HG03060 (cell line): ENCODE data around the gene EPHA6.
A peak's percentile ranks its signal among the peaks of the same experiment; 100 is the strongest.

Experiments
- ATAC-seq: cut with Tn5 transposase; IDR thresholded peaks from one replicate; pipeline ENCODE4 v1.9.1; 2021; ENCODE audit warnings: low read depth, moderate number of reproducible peaks; ENCODE audit not compliant: unreplicated experiment

Gene EPHA6

GRCh38 chr3:97684490-97684889 lies 870.1 kb downstream of the EPHA6 start:
- ATAC-seq = no peak

DNA sequence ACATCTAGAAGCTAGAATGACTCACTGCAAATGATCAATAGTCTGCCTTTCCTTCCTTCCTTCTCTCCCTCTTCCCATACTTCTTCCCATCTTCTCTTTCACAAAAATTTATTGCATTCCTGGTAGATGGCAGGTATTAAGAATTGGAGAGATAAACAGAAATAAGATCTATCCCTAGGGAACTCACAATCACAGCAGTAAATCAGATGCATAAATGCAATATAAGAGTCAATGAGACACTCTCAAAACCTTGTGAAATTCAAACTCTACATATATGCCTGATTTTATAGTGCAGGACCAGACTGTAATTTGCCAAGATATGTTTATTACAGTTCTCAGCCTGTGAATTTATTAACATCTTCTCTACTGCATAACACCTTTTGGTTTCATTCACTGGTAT lies 871.9 kb downstream of the EPHA6 start:
- no peak for ATAC-seq

DNA sequence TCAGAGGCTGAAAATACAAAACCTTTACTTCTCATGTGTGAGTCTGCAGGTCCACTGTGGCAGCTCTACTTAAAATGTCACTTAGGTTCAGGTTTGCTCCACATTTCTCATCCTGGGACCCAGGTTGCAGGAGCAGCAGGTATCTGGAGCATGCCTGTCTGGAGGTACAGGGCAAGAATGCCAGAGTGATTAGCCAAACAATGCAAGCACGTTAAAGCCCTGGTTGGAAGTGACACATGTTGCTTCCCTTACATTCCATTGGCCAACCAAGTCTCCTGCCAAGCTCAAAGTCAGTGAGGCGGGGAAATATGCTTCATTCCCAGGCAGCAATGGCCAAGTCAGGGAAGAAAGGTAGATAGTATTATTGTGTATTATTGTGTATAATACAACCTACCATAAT lies 873.3 kb downstream of the EPHA6 start:
- no peak for ATAC-seq

- no peak for ATAC-seq
Observed at GRCh38 chr3:97689111-97689510, 874.7 kb downstream of the EPHA6 start.

- ATAC-seq = no peak
Observed at GRCh38 chr3:97689962-97690361, 875.6 kb downstream of the EPHA6 start.

- ATAC-seq = no peak
Observed at GRCh38 chr3:97691354-97691753, 877.0 kb downstream of the EPHA6 start.

DNA sequence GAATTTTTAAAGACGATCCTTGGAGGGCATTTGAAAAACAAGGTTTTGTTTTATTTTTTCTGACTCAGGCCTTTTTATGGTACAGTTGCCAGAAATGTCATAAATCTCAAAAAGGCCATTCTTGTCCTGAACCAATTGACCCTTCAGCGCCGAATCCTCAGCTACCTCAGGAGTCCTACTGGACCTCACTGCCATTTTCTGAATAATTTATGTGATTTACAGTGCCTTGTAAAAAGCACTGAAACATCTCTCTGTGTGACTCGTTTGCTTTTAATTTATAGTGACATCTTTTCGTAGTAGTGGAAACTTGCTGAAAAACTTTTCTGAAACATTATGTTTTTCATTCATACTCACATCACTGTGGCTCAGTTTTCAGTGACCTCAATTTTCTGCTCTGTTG lies 878.0 kb downstream of the EPHA6 start:
- ATAC-seq = no peak

GRCh38 chr3:97692831-97693230 lies 878.4 kb downstream of the EPHA6 start:
- ATAC-seq = no peak

DNA sequence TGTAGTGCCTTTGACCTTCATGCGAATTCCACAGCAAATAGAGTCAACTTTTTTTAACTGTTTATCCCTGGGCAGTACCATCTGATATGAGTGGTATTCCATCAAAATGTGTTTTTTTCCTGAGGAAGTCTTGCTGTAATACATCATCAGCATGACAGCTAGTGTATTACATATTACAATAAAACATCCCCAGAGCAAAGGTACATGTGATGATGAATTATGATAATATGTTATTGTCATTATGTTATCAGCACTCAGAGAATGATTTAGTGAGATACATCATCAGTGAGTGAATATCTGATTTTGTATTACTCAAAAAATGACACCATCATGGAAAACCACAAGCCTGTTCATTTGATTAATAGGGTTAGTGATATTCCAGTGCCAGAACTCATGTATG lies 880.5 kb downstream of the EPHA6 start:
- ATAC-seq = no peak

DNA sequence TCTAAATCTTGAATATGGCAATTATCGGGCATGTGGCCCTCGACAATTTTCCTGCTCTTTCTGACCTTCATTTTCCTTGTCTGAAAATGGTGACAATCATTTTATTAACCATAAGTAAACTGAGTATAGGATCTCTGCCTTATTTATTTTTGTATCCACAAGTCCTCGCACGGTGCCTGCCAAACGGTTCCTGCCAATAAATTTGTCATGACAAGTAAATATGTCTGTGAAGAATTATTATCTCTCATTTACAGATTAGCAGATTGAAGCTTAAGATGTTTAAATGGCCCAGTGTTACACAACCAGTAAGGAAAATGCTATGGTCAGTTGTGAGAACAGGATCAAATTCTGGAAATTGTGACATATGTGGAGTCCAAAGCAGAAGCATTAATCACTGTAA lies 884.3 kb downstream of the EPHA6 start:
- ATAC-seq = no peak

DNA sequence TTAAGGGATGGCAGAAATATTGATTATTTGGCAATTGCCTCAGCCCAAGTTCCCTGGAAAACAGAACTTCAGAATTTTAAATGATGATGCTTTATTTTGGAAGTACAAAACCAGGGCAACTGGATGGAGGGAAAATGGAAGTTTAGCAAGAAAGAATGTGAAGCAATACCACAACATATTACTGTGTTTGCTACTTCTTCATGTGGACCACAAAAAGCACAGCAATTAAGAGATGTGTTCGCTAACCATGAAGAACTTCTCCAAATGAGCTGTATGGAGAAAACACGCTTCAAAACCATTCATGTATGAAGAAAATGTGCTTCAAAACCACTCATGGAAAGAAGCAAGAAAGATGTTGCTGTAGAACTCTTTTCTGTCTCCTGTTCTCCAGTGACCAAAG lies 885.5 kb downstream of the EPHA6 start:
- no peak for ATAC-seq

DNA sequence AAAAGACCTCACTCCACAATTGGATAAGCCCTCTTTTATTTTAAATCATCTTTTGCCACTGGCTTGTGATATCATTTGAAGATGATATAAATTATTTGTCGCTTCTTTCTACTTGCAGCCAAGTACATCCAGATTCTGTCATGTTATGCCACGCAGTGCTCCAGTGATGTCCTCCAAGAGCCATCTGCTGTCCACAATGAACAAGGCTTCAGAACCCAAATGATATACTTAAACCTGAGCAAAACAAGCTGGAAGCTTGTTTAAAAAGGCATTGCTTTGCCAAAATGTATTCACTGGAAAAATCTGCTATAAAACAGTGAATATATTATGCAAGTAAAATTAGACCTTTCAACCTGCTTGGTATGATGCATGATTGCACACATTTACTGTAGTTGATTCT lies 891.4 kb downstream of the EPHA6 start:
- no peak for ATAC-seq

DNA sequence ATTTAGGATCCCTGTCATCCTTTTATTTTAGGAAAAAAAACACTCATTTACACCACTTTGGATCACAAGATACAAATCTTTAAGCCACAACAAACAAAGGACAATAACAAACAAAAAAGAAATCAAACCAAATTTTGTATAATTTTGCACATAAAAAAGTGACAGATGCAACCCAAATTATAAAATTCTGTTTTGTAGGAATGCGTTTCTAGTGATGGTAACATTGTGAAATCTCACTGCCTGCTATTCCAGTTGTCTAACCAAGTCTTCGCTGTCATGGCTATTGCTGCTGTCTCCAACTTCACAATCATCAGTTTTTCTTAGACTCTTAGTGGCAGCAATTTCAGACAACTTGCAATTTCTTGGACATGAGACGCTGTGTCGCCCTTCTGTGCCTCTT lies 891.8 kb downstream of the EPHA6 start:
- ATAC-seq = no peak

DNA sequence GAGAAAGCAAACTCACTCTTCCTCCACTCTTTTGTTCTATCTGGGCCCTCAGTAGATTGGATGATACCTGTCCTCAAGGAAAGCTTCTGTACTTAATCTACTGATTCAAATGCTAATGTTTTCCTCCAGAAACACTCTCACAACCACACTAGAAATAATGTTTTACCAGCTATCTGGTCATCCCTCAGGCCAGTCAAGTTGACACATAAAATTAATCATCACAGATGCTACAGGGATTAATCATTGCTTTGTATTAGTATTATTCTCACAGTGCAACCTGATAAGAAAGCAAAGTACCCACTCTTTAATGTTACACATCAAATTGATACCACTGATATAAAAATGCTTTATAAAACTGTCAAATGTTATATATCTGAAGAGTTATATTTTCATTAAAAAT lies 897.3 kb downstream of the EPHA6 start:
- no peak for ATAC-seq

- no peak for ATAC-seq
Observed at GRCh38 chr3:97712919-97713318, 898.5 kb downstream of the EPHA6 start.

DNA sequence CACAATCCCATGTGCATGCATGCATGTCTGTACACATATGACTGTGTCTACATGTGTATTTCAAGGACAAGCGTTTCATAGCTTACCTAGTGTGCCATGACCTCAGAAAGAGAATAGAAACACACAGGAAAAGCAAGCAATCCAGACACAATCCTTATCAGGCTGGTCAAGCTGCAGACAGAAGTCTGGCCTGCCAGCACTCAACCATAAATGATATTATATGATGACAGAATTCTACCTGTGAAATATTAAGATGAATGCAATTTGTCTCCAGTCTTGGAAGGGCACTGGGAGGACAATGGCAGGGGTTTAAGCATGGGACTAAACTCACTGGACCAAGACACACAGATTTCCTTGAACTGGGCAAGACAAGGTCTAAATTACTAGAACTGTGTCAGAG lies 899.2 kb downstream of the EPHA6 start:
- no peak for ATAC-seq

DNA sequence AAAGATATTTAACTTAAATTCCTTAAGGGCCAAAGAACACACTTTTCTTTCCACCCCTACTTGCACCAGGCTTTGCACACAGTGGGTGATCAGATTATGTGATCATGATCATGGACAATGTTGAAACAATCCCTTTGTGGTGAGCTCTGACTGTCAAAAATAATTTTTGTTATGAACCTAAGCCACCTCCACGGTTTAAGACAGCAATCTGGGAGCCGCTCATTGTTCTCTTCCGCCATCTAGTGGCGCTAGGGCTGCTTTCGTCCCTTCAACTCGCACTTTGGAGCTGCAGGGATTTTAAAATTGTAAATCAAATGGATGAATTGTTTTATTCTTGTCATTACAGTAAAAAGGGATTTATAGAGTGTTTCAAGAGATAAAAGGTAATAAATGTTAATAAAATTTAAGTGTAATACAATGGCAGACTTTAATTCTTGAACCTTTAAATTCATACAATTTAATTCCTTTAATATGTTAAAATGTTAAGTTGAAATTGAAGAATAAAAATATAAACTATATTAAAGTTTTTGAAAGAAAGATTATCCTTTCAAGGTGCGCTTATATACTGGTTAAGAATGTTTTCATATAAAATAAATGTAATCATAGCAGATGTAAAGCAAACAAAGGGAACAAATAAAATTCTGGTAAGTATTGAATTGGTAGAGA lies 904.9 kb downstream of the EPHA6 start:
- peak; percentile 75 for ATAC-seq

- no peak for ATAC-seq
Observed at GRCh38 chr3:97720417-97720816, 906.0 kb downstream of the EPHA6 start.

GRCh38 chr3:97721446-97721845 lies 907.1 kb downstream of the EPHA6 start:
- ATAC-seq = no peak

- ATAC-seq = no peak
Observed at GRCh38 chr3:97736928-97737327, 922.5 kb downstream of the EPHA6 start.

- no peak for ATAC-seq
Observed at GRCh38 chr3:97738761-97739160, 924.4 kb downstream of the EPHA6 start.

- ATAC-seq = no peak
Observed at GRCh38 chr3:97742036-97742435, 927.6 kb downstream of the EPHA6 start.

- ATAC-seq = no peak
Observed at GRCh38 chr3:97744289-97744688, 929.9 kb downstream of the EPHA6 start.
